H9 (cell line): ENCODE measurements around the gene KLHL14. TPM values are rescaled to one million over a fixed set of nuclear protein-coding genes. Genes with fewer than 3 reads are reported as not detected.

ENCODE experiments used
- DNase-seq: peaks from one replicate; pipeline ENCODE4 v3.0.0-alpha.2; 2017
- H2AFZ ChIP-seq: one replicate; pipeline ENCODE4 v1.6.1; 2013; ENCODE audit warnings: mild to moderate bottlenecking, low read length, control low read depth, moderate library complexity
- H2AK5ac ChIP-seq: 2 replicates; pipeline ENCODE4 v1.6.1; 2013; ENCODE audit warnings: low read length, control low read depth, mixed read lengths; ENCODE audit not compliant: insufficient read length
- H2BK120ac ChIP-seq: one replicate; pipeline ENCODE4 v1.6.1; 2013; ENCODE audit warnings: low read depth, mild to moderate bottlenecking, low read length, control low read depth, inconsistent platforms; ENCODE audit not compliant: poor library complexity, severe bottlenecking
- H2BK12ac ChIP-seq: 2 replicates; pipeline ENCODE4 v1.6.1; 2013; ENCODE audit warnings: low read length, control low read depth, mixed read lengths, low read depth; ENCODE audit not compliant: insufficient read length
- H2BK15ac ChIP-seq: 2 replicates; pipeline ENCODE4 v1.6.1; 2013; ENCODE audit warnings: low read depth, low read length, control low read depth
- H2BK20ac ChIP-seq: one replicate; pipeline ENCODE4 v1.6.1; 2013; ENCODE audit warnings: low read depth, mild to moderate bottlenecking, low read length, control low read depth, inconsistent platforms; ENCODE audit not compliant: poor library complexity, severe bottlenecking
- H2BK5ac ChIP-seq: 2 replicates; pipeline ENCODE4 v1.6.1; 2013; ENCODE audit warnings: low read length, control low read depth, mixed read lengths; ENCODE audit not compliant: insufficient read length
- H3K14ac ChIP-seq: 2 replicates; pipeline ENCODE4 v1.6.1; 2013; ENCODE audit warnings: low read length, control low read depth; ENCODE audit not compliant: insufficient read depth
- H3K18ac ChIP-seq: 2 replicates; pipeline ENCODE4 v1.6.1; 2013; ENCODE audit warnings: low read depth, mild to moderate bottlenecking, mixed read lengths, low read length, control low read depth; ENCODE audit not compliant: insufficient read length
- H3K23ac ChIP-seq: 2 replicates; pipeline ENCODE4 v1.6.1; 2013; ENCODE audit warnings: low read length, control low read depth, mixed read lengths, low read depth; ENCODE audit not compliant: insufficient read length
- H3K23me2 ChIP-seq: 2 replicates; pipeline ENCODE4 v1.6.1; 2013; ENCODE audit warnings: low read depth, mild to moderate bottlenecking, mixed read lengths, low read length, control low read depth; ENCODE audit not compliant: insufficient read length, poor library complexity, severe bottlenecking
- H3K27ac ChIP-seq: 2 replicates; pipeline ENCODE4 v1.5.1; 2013; ENCODE audit warnings: low read length, control low read depth, mixed read lengths, low read depth; ENCODE audit not compliant: insufficient read length
- H3K27me3 ChIP-seq: 2 replicates; pipeline ENCODE4 v1.6.1; 2013; ENCODE audit warnings: low read length, control low read depth, inconsistent platforms; ENCODE audit not compliant: insufficient read depth
- H3K4ac ChIP-seq: 2 replicates; pipeline ENCODE4 v1.6.1; 2013; ENCODE audit warnings: low read depth, mild to moderate bottlenecking, control low read depth, inconsistent platforms, low read length, moderate library complexity
- H3K4me1 ChIP-seq: 2 replicates; pipeline ENCODE4 v1.6.1; 2013; ENCODE audit warnings: low read length, control low read depth, inconsistent platforms; ENCODE audit not compliant: insufficient read depth
- H3K4me2 ChIP-seq: 2 replicates; pipeline ENCODE4 v1.6.1; 2013; ENCODE audit warnings: low read length, control low read depth, mixed read lengths; ENCODE audit not compliant: insufficient read length, insufficient read depth
- H3K56ac ChIP-seq: 2 replicates; pipeline ENCODE4 v1.6.1; 2013; ENCODE audit warnings: low read depth, mild to moderate bottlenecking, mixed read lengths, low read length, control low read depth; ENCODE audit not compliant: insufficient read length
- H3K79me1 ChIP-seq: 2 replicates; pipeline ENCODE4 v1.6.1; 2013; ENCODE audit warnings: low read depth, mild to moderate bottlenecking, moderate library complexity, low read length, control low read depth, inconsistent platforms; ENCODE audit not compliant: insufficient read depth, poor library complexity, severe bottlenecking
- H3K79me2 ChIP-seq: 2 replicates; pipeline ENCODE4 v1.6.1; 2013; ENCODE audit warnings: low read length, control low read depth, inconsistent platforms; ENCODE audit not compliant: insufficient read depth
- H3K9ac ChIP-seq: 2 replicates; pipeline ENCODE4 v1.6.1; 2013; ENCODE audit warnings: low read length, control low read depth, mixed read lengths; ENCODE audit not compliant: insufficient read length; ENCODE audit errors: extremely low read depth
- H3K9me3 ChIP-seq: one replicate; pipeline ENCODE4 v1.6.1; 2013; ENCODE audit warnings: low read depth, low read length, inconsistent platforms; ENCODE audit not compliant: control insufficient read depth
- H3T11ph ChIP-seq: one replicate; pipeline ENCODE4 v1.6.1; 2013; ENCODE audit warnings: mild to moderate bottlenecking, low read length, control low read depth, inconsistent platforms
- H4K20me1 ChIP-seq: one replicate; pipeline ENCODE4 v1.6.1; 2013; ENCODE audit not compliant: control insufficient read depth, insufficient read length, insufficient read depth
- H4K5ac ChIP-seq: 2 replicates; pipeline ENCODE4 v1.6.1; 2013; ENCODE audit warnings: low read depth, mild to moderate bottlenecking, mixed read lengths, low read length, control low read depth; ENCODE audit not compliant: insufficient read length
- H4K8ac ChIP-seq: replicated peaks from 2 replicates; pipeline ENCODE4 v1.6.1; 2013; ENCODE audit warnings: low read length, control low read depth, mixed read lengths, low read depth; ENCODE audit not compliant: insufficient read length
- H4K91ac ChIP-seq: 2 replicates; pipeline ENCODE4 v1.6.1; 2013; ENCODE audit warnings: low read depth, mild to moderate bottlenecking, moderate library complexity, mixed read lengths, low read length, control low read depth; ENCODE audit not compliant: insufficient read length
- H3K27ac Mint-ChIP-seq, 3 experiments: 2 replicates in 2 of 3; 3 replicates in 1 of 3; pipeline ENCODE4 v1.8.0; 2020 to 2021; ENCODE audit warnings: mixed read lengths in 3 of 3, mild to moderate bottlenecking in 1 of 3, moderate library complexity in 1 of 3
- H3K27me3 Mint-ChIP-seq: 2 replicates; pipeline ENCODE4 v1.8.0; 2021; ENCODE audit warnings: low read depth, mild to moderate bottlenecking, moderate library complexity, mixed read lengths
- H3K36me3 Mint-ChIP-seq, 3 experiments: 2 replicates in 2 of 3; 3 replicates in 1 of 3; pipeline ENCODE4 v1.8.0; 2020 to 2021; ENCODE audit warnings: low read depth in 3 of 3, mixed read lengths in 3 of 3; ENCODE audit not compliant: insufficient read depth in 1 of 3
- H3K4me1 Mint-ChIP-seq, 2 experiments: 2 replicates each; pipeline ENCODE4 v1.8.0; 2020; ENCODE audit warnings: mixed read lengths in 2 of 2
- H3K4me3 Mint-ChIP-seq, 2 experiments: 2 replicates in 1 of 2; 3 replicates in 1 of 2; pipeline ENCODE4 v1.8.0; 2020 to 2021; ENCODE audit warnings: mild to moderate bottlenecking in 2 of 2, mixed read lengths in 2 of 2, moderate library complexity in 1 of 2
- H3K9me3 Mint-ChIP-seq, 2 experiments: 2 replicates in 1 of 2; 3 replicates in 1 of 2; pipeline ENCODE4 v1.8.0; 2020; ENCODE audit warnings: mild to moderate bottlenecking in 2 of 2, mixed read lengths in 2 of 2, moderate library complexity in 1 of 2
- WGBS: extraction: QIAGEN DNeasy Blood & Tissue Kit; methylation state at CpG from one replicate; pipeline ENCODE4 v1.1.7; 2013; ENCODE audit warnings: missing lambda C conversion rate, low lambda C conversion rate, mixed read lengths; ENCODE audit not compliant: insufficient read length; ENCODE audit errors: extremely low coverage; 5-methylcytosine and 5-hydroxymethylcytosine counted together
- total RNA-seq: library from RNA; stranded (reverse); gene quantifications from 2 replicates; pipeline ENCODE4 v1.2.1, GENCODE V29; 2021
- TF ChIP-seq, protein P1 (sequence below): fragments of 200-600 bp; sonication (generic); conservative IDR thresholded peaks from 3 replicates; pipeline ENCODE4 v1.8.0; 2021; ENCODE audit warnings: antibody characterized with exemption, mild to moderate bottlenecking

KLHL14 gene
- total RNA-seq, 1 experiment from 2014 or later: 1.0 TPM

DNA sequence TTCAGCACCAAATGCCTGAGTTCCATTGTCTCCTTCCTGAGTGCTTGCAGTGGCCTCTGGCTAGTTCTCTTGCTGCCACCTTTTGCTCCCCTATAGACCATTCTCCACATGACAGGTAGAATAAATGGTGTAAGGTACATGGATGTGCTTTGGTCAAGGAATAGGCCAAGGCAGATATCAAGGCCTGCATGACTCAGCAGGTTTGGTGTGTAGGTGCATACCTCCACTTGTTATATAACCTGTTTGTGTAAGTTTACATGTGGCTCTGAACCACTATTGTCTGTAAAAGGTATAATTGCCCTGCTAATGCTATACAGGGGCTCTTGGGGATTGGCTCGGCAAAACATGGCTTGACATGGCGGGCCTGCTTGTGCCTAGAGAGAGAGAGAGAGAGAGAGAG, 143.5 kb downstream of the KLHL14 start:
- no peaks in the 10 kb centered on the region for H3K27me3 ChIP-seq
- H3K79me1 ChIP-seq: no peaks in the 10 kb centered on the region
- no peak overlapping the region for H2BK15ac ChIP-seq
- no peak overlapping the region for H4K91ac ChIP-seq
- no peak overlapping the region for H2BK20ac ChIP-seq
- no peak overlapping the region for H3K4me2 ChIP-seq
- H3K4me1 ChIP-seq: no peaks in the 10 kb centered on the region
- H2BK120ac ChIP-seq: no peak overlapping the region
- H3K27ac ChIP-seq: no peak overlapping the region
- no peak overlapping the region for H3K23ac ChIP-seq
- H3K56ac ChIP-seq: no peak overlapping the region
- H2AK5ac ChIP-seq: no peak overlapping the region
- H3K14ac ChIP-seq: no peak overlapping the region
- H3K18ac ChIP-seq: no peak overlapping the region
- H4K5ac ChIP-seq: no peak overlapping the region
- H3K4ac ChIP-seq: no peak overlapping the region
- no peak overlapping the region for H3T11ph ChIP-seq
- Mint-ChIP-seq H3K4me3 (no peak overlapping the region), H3K27ac (0 out of 7 replicates have a peak overlapping the region, but pooled peaks of 2 of the 3 experiments have one; percentile 27 to 44), H3K27me3 (no peaks in the 10 kb centered on the region), H3K9me3 (peaks cover 0 to 3% of the 10 kb centered on the region in 2 experiments; a peak in 1 of 5 replicates), H3K36me3 (no peaks in the 10 kb centered on the region), H3K4me1 (peaks cover 0 to 3% of the 10 kb centered on the region in 2 experiments; a peak in 1 of 4 replicates)
- H3K79me2 ChIP-seq: no peaks in the 10 kb centered on the region
- no peak overlapping the region for H4K8ac ChIP-seq
- no CpG with 5 or more reads among the region's 2 CpGs for WGBS
- no peaks in the 10 kb centered on the region for H4K20me1 ChIP-seq
- no peaks in the 10 kb centered on the region for H3K9me3 ChIP-seq
- H3K9ac ChIP-seq: no peak overlapping the region
- H3K23me2 ChIP-seq: no peaks in the 10 kb centered on the region
- DNase-seq: no peak
- no peak overlapping the region for H2BK5ac ChIP-seq
- no peak overlapping the region for H2BK12ac ChIP-seq
- H2AFZ ChIP-seq: no peak overlapping the region
- TF ChIP-seq, protein P1, sequence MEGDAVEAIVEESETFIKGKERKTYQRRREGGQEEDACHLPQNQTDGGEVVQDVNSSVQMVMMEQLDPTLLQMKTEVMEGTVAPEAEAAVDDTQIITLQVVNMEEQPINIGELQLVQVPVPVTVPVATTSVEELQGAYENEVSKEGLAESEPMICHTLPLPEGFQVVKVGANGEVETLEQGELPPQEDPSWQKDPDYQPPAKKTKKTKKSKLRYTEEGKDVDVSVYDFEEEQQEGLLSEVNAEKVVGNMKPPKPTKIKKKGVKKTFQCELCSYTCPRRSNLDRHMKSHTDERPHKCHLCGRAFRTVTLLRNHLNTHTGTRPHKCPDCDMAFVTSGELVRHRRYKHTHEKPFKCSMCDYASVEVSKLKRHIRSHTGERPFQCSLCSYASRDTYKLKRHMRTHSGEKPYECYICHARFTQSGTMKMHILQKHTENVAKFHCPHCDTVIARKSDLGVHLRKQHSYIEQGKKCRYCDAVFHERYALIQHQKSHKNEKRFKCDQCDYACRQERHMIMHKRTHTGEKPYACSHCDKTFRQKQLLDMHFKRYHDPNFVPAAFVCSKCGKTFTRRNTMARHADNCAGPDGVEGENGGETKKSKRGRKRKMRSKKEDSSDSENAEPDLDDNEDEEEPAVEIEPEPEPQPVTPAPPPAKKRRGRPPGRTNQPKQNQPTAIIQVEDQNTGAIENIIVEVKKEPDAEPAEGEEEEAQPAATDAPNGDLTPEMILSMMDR: no peak
